HepG2 (cell line): ENCODE measurements around the gene BCAS3. TPM values are rescaled to one million over a fixed set of nuclear protein-coding genes. Genes with fewer than 3 reads are reported as not detected.
A peak's percentile ranks its signal among the peaks of the same experiment; 100 is the strongest.

Experiments used
- EP300 ChIP-seq, 3 experiments: sonication (generic) in 1 of 3; formaldehyde crosslinking in 1 of 3; IDR thresholded peaks; 2 replicates each; pipeline versions ENCODE4 v1.5.1 to v1.6.1; 2011 to 2020; ENCODE audit warnings: low read depth in 2 of 3, low read length in 2 of 3, borderline replicate concordance in 1 of 3, improper control_type of control experiment in 1 of 3, mild to moderate bottlenecking in 1 of 3, missing genetic modification reagents in 1 of 3, moderate library complexity in 1 of 3
- FOSL2 ChIP-seq: sonication (generic); formaldehyde crosslinking; IDR thresholded peaks from 2 replicates; pipeline ENCODE4 v1.4.0; 2020; ENCODE audit warnings: missing genetic modification reagents
- FOXO1 ChIP-seq: sonication (generic); formaldehyde crosslinking; IDR thresholded peaks from 2 replicates; pipeline ENCODE4 v1.4.0; 2020; ENCODE audit warnings: missing genetic modification reagents
- MTF1 ChIP-seq: sonication (generic); formaldehyde crosslinking; IDR thresholded peaks from 2 replicates; pipeline ENCODE4 v1.5.0; 2020; ENCODE audit warnings: missing genetic modification reagents
- SKI ChIP-seq: fragments of 450-650 bp; IDR thresholded peaks from one replicate; pipeline ENCODE4 v1.6.1; 2018; ENCODE audit warnings: mild to moderate bottlenecking; ENCODE audit not compliant: partially characterized antibody
- SNRNP70 ChIP-seq: fragments of 200-400 bp; formaldehyde crosslinking; IDR thresholded peaks from 2 replicates; pipeline ENCODE4 v1.6.1; 2017; ENCODE audit warnings: mild to moderate bottlenecking, low read depth, low read length, moderate library complexity
- ZBTB1 ChIP-seq: sonication (generic); formaldehyde crosslinking; IDR thresholded peaks from 2 replicates; pipeline ENCODE4 v1.4.0; 2020; ENCODE audit warnings: missing genetic modification reagents, borderline replicate concordance
- ZNF3 ChIP-seq: IDR thresholded peaks from 2 replicates; pipeline ENCODE4 v1.7.0; 2017; ENCODE audit warnings: inconsistent platforms
- ZNF30 ChIP-seq: sonication (generic); formaldehyde crosslinking; IDR thresholded peaks from 2 replicates; pipeline ENCODE4 v1.5.0; 2020; ENCODE audit warnings: mild to moderate bottlenecking, missing genetic modification reagents
- ZNF547 ChIP-seq: sonication (generic); formaldehyde crosslinking; IDR thresholded peaks from 2 replicates; pipeline ENCODE4 v1.5.1; 2020; ENCODE audit warnings: mild to moderate bottlenecking, missing genetic modification reagents
- ZNF768 ChIP-seq: sonication (generic); formaldehyde crosslinking; IDR thresholded peaks from 2 replicates; pipeline ENCODE4 v1.4.0; 2020; ENCODE audit warnings: missing genetic modification reagents
- ZNF790 ChIP-seq: sonication (generic); formaldehyde crosslinking; IDR thresholded peaks from 2 replicates; pipeline ENCODE4 v1.8.0; 2022; ENCODE audit warnings: missing genetic modification reagents, mild to moderate bottlenecking, borderline replicate concordance
- ZSCAN22 ChIP-seq: sonication (generic); formaldehyde crosslinking; IDR thresholded peaks from 2 replicates; pipeline ENCODE4 v1.4.0; 2020; ENCODE audit warnings: mild to moderate bottlenecking, missing genetic modification reagents
- polyA plus RNA-seq, 8 experiments: library from polyadenylated mRNA; depleted of rRNA in 3 of 8; stranded (reverse) in 7 of 8; unstranded in 1 of 8; fragments of >200 nt; fragmentation: Illumina TruSeq in 4 of 8; extraction: Trizol in 4 of 8; gene quantifications; 2 replicates each; pipeline versions ENCODE4 v1.2.1 to v1.2.3, GENCODE V29; 2011 to 2016; ENCODE audit warnings: low read depth in 4 of 8, missing spikeins in 1 of 8, mixed read lengths in 1 of 8; ENCODE audit not compliant: insufficient read depth in 1 of 8
- total RNA-seq, 5 experiments: library from RNA; depleted of rRNA; stranded (reverse); fragments of >200 nt; fragmentation: Illumina TruSeq; extraction: Trizol; gene quantifications; 2 replicates each; pipeline ENCODE4 v1.2.3, GENCODE V29; 2016; ENCODE audit warnings: low read depth in 1 of 5
- TF ChIP-seq, protein P1 (sequence below): IDR thresholded peaks from 2 replicates; pipeline ENCODE4 v1.6.1; 2016; ENCODE audit warnings: low read depth
- TF ChIP-seq, protein P2 (sequence below): sonication (generic); formaldehyde crosslinking; IDR thresholded peaks from 2 replicates; pipeline ENCODE4 v1.9.0; 2021; ENCODE audit warnings: missing genetic modification reagents, mild to moderate bottlenecking, borderline replicate concordance
- TF ChIP-seq, protein P3 (sequence below): sonication (generic); formaldehyde crosslinking; IDR thresholded peaks from 2 replicates; pipeline ENCODE4 v1.8.1; 2023; ENCODE audit warnings: missing genetic modification reagents, inconsistent platforms, borderline replicate concordance
- TF ChIP-seq, protein P4 (sequence below): sonication (generic); formaldehyde crosslinking; IDR thresholded peaks from 2 replicates; pipeline ENCODE4 v1.5.1; 2020; ENCODE audit warnings: mild to moderate bottlenecking, missing genetic modification reagents, borderline replicate concordance

Gene BCAS3
- total and polyA plus RNA-seq, 2 of the 13 experiments (the other 11 are each of a cell fraction or from before 2014, with no cell fraction given) = 10.7 to 11.2 TPM

DNA sequence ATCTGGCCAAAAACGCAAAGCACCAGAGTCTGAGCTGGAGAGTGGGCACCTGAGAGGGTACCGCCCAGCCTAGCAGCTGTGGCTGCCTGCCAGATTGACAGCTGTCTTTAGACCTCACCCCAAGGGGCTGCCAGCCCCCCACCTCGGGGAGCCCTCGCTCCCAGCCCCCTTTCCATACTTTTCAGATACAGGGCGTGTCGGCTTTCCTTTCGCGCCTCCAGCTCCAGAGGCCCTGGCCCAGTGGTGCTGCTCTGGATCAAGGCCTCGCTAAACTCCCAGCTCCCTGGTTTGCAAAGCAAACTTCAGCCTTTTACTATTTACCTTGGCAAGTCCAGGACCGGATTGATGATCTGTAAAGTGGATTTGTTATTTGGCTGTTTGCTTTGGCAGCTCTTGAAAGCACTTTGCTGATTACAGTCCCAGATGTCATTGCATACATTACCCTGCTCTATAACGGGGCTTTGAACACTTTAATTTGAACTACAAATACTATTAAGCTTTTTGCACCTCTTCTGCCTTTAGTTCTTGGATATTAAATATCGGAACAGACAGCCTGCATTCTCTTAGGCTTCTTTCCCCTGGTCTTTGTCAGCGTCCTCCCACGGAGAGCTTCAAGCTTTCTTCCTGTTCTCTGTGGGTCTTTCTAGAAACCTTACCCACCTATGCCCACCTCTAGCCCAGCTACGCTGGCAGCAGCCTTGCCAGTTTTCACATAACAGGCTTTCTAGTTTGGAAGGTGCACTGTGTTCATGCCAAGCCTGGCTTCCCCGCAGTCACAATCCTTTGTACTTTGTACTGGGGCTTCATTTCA lies 658.4 kb downstream of the BCAS3 start (continued):
- TF ChIP-seq, protein P1, sequence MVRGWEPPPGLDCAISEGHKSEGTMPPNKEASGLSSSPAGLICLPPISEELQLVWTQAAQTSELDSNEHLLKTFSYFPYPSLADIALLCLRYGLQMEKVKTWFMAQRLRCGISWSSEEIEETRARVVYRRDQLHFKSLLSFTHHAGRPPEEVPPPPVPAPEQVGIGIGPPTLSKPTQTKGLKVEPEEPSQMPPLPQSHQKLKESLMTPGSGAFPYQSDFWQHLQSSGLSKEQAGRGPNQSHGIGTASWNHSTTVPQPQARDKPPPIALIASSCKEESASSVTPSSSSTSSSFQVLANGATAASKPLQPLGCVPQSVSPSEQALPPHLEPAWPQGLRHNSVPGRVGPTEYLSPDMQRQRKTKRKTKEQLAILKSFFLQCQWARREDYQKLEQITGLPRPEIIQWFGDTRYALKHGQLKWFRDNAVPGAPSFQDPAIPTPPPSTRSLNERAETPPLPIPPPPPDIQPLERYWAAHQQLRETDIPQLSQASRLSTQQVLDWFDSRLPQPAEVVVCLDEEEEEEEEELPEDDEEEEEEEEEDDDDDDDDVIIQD (CRISPR knock-in tag) = peak; percentile 56; the same call in 1 of the 2 replicates
- TF ChIP-seq ZNF768 (CRISPR knock-in tag) (peak; percentile 14; the same call in 1 of the 2 replicates), EP300 (IDR thresholded peaks at IDR 0.05; ENCODE audit: low read depth in 2 of 2, low read length in 2 of 2) (peak; percentile 74 to 99; a peak in 3 of 4 replicates), EP300 (CRISPR knock-in tag; IDR thresholded peaks at IDR 0.05; ENCODE audit: borderline replicate concordance) (peak; percentile 96), ZNF790 (peak; percentile 32; the same call in 1 of the 2 replicates), ZBTB1 (CRISPR knock-in tag) (no peak), FOXO1 (CRISPR knock-in tag) (peak; percentile 89), ZNF3 (CRISPR knock-in tag) (peak; percentile 61; the same call in 1 of the 2 replicates), MTF1 (CRISPR knock-in tag) (no peak), FOSL2 (peak; percentile 87), ZNF547 (peak; percentile 72), ZSCAN22 (CRISPR knock-in tag) (peak; percentile 79; the same call in 1 of the 2 replicates), SNRNP70 (no peak), SKI (peak; percentile 87), ZNF30 (CRISPR knock-in tag) (no peak)
- TF ChIP-seq, protein P2, sequence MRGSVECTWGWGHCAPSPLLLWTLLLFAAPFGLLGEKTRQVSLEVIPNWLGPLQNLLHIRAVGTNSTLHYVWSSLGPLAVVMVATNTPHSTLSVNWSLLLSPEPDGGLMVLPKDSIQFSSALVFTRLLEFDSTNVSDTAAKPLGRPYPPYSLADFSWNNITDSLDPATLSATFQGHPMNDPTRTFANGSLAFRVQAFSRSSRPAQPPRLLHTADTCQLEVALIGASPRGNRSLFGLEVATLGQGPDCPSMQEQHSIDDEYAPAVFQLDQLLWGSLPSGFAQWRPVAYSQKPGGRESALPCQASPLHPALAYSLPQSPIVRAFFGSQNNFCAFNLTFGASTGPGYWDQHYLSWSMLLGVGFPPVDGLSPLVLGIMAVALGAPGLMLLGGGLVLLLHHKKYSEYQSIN (CRISPR knock-in tag) = no peak
- TF ChIP-seq, protein P3, sequence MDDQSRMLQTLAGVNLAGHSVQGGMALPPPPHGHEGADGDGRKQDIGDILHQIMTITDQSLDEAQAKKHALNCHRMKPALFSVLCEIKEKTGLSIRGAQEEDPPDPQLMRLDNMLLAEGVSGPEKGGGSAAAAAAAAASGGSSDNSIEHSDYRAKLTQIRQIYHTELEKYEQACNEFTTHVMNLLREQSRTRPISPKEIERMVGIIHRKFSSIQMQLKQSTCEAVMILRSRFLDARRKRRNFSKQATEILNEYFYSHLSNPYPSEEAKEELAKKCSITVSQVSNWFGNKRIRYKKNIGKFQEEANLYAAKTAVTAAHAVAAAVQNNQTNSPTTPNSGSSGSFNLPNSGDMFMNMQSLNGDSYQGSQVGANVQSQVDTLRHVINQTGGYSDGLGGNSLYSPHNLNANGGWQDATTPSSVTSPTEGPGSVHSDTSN (CRISPR knock-in tag) = no peak
- TF ChIP-seq, protein P4, sequence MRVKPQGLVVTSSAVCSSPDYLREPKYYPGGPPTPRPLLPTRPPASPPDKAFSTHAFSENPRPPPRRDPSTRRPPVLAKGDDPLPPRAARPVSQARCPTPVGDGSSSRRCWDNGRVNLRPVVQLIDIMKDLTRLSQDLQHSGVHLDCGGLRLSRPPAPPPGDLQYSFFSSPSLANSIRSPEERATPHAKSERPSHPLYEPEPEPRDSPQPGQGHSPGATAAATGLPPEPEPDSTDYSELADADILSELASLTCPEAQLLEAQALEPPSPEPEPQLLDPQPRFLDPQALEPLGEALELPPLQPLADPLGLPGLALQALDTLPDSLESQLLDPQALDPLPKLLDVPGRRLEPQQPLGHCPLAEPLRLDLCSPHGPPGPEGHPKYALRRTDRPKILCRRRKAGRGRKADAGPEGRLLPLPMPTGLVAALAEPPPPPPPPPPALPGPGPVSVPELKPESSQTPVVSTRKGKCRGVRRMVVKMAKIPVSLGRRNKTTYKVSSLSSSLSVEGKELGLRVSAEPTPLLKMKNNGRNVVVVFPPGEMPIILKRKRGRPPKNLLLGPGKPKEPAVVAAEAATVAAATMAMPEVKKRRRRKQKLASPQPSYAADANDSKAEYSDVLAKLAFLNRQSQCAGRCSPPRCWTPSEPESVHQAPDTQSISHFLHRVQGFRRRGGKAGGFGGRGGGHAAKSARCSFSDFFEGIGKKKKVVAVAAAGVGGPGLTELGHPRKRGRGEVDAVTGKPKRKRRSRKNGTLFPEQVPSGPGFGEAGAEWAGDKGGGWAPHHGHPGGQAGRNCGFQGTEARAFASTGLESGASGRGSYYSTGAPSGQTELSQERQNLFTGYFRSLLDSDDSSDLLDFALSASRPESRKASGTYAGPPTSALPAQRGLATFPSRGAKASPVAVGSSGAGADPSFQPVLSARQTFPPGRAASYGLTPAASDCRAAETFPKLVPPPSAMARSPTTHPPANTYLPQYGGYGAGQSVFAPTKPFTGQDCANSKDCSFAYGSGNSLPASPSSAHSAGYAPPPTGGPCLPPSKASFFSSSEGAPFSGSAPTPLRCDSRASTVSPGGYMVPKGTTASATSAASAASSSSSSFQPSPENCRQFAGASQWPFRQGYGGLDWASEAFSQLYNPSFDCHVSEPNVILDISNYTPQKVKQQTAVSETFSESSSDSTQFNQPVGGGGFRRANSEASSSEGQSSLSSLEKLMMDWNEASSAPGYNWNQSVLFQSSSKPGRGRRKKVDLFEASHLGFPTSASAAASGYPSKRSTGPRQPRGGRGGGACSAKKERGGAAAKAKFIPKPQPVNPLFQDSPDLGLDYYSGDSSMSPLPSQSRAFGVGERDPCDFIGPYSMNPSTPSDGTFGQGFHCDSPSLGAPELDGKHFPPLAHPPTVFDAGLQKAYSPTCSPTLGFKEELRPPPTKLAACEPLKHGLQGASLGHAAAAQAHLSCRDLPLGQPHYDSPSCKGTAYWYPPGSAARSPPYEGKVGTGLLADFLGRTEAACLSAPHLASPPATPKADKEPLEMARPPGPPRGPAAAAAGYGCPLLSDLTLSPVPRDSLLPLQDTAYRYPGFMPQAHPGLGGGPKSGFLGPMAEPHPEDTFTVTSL (CRISPR knock-in tag) = peak; percentile 99
